Small intestine (tissue), 7 donors: Measurements from ENCODE around the gene SLC45A2. TPM values are rescaled to one million over a fixed set of nuclear protein-coding genes. Genes with fewer than 3 reads are reported as not detected.
A peak's percentile ranks its signal among the peaks of the same experiment; 100 is the strongest.

ENCODE experiments used
- DNase-seq, 2 donors: peaks; one replicate each; pipeline versions ENCODE4 v3.0.0 to v3.0.0-alpha.2; 2013
- FAIRE-seq: peaks from 2 replicates; lab custom pipeline; 2012; peaks lifted over from hg19 to GRCh38; lab: Jason Lieb, UNC
- H3K27ac ChIP-seq, 3 donors: one replicate each; pipeline ENCODE4 v1.5.1; 2013; ENCODE audit warnings: low read length in 2 of 3, mild to moderate bottlenecking in 2 of 3, control low read depth in 1 of 3, inconsistent platforms in 1 of 3, low read depth in 1 of 3, moderate library complexity in 1 of 3
- H3K27me3 ChIP-seq, 3 donors: one replicate each; pipeline ENCODE4 v1.6.1; 2013; ENCODE audit warnings: low read length in 3 of 3, inconsistent platforms in 1 of 3; ENCODE audit not compliant: control insufficient read depth in 3 of 3, insufficient read depth in 3 of 3
- H3K36me3 ChIP-seq, 3 donors: one replicate each; pipeline ENCODE4 v1.6.1; 2013; ENCODE audit warnings: low read length in 3 of 3, inconsistent platforms in 1 of 3, low read depth in 1 of 3, mild to moderate bottlenecking in 1 of 3, moderate library complexity in 1 of 3; ENCODE audit not compliant: control insufficient read depth in 3 of 3, insufficient read depth in 2 of 3
- H3K4me1 ChIP-seq, 3 donors: one replicate each; pipeline ENCODE4 v1.6.1; 2013; ENCODE audit warnings: low read length in 2 of 3, inconsistent platforms in 1 of 3, low read depth in 1 of 3, mild to moderate bottlenecking in 1 of 3, moderate library complexity in 1 of 3; ENCODE audit not compliant: control insufficient read depth in 3 of 3, insufficient read depth in 2 of 3
- H3K4me3 ChIP-seq, 3 donors: one replicate each; pipeline ENCODE4 v1.5.1; 2013; ENCODE audit warnings: low read length in 3 of 3, control low read depth in 1 of 3, inconsistent platforms in 1 of 3, low read depth in 1 of 3, mild to moderate bottlenecking in 1 of 3, moderate library complexity in 1 of 3
- H3K9me3 ChIP-seq, 2 donors: one replicate each; pipeline ENCODE4 v1.6.1; 2013; ENCODE audit warnings: low read depth in 1 of 2, low read length in 1 of 2; ENCODE audit not compliant: control insufficient read depth in 2 of 2, insufficient read depth in 1 of 2
- WGBS, 3 donors: extraction: QIAGEN DNeasy Blood & Tissue Kit; methylation state at CpG; one replicate each; pipeline ENCODE4 v1.1.7; 2013; 5-methylcytosine and 5-hydroxymethylcytosine counted together
- polyA plus RNA-seq, 4 donors: library from polyadenylated mRNA; stranded (reverse) in 3 of 4; unstranded in 1 of 4; fragments of 200-250 nt in 3 of 4; fragments of 120-200 nt in 1 of 4; gene quantifications; one replicate each; pipeline versions ENCODE4 v1.2.1 to v1.2.3, GENCODE V29; 2013
- donor health status: healthy with polysubstance abuse.
- donor health status: control.
- donor health status: control.
- donor health status: Bipolar disorder and iron deficiency.
- donor health status: healthy.

SLC45A2 gene
- polyA plus RNA-seq, 4 donors: 0.27 TPM; not detected in 3

- FAIRE-seq (no peak), DNase-seq (no peak)
- no peaks in the 10 kb centered on the region for H3K9me3 ChIP-seq
- 11 to 26% (median 20%) methylated on average over 2 of the region's 2 CpGs for WGBS, 3 donors
- no peaks in the 10 kb centered on the region for H3K27me3 ChIP-seq
- peaks cover 0 to 23% (median 4%) of the 10 kb centered on the region in 3 donors for H3K4me1 ChIP-seq
- peaks cover 0 to 9% (median 0%) of the 10 kb centered on the region in 3 donors for H3K36me3 ChIP-seq
- H3K4me3 ChIP-seq: no peak overlapping the region
- H3K27ac ChIP-seq: peak overlapping the region in 2 of 3 donors; percentile 0 to 2
Measured at GRCh38 chr5:34022121-34022705, 37.7 kb upstream of the SLC45A2 start.

- FAIRE-seq (no peak), DNase-seq (peak in 1 of 2 donors; percentile 39)
- H3K27me3 ChIP-seq: no peaks in the 10 kb centered on the region
- H3K9me3 ChIP-seq: no peaks in the 10 kb centered on the region
- H3K4me3 ChIP-seq: no peak overlapping the region
- peaks cover 0 to 7% (median 0%) of the 10 kb centered on the region in 3 donors for H3K36me3 ChIP-seq
- peaks cover 0 to 24% (median 4%) of the 10 kb centered on the region in 3 donors for H3K4me1 ChIP-seq
- peak overlapping the region in 1 of 3 donors; percentile 77 for H3K27ac ChIP-seq
- WGBS, 3 donors: 46 to 68% (median 66%) methylated on average over 2 of the region's 2 CpGs
Measured at GRCh38 chr5:34021334-34021733, 36.8 kb upstream of the SLC45A2 start.

- Histone ChIP-seq H3K4me3 (no peak overlapping the region), H3K27me3 (no peaks in the 10 kb centered on the region), H3K27ac (peak overlapping the region in 1 of 3 donors; percentile 77), H3K36me3 (peaks cover 0 to 3% (median 0%) of the 10 kb centered on the region in 3 donors), H3K4me1 (peaks cover 0 to 30% (median 9%) of the 10 kb centered on the region in 3 donors), H3K9me3 (no peaks in the 10 kb centered on the region)
- FAIRE-seq (no peak), DNase-seq (peak; percentile 36 to 65)
- WGBS, 3 donors: 41 to 66% (median 50%) methylated on average over 1 of the region's 1 CpG
Measured at GRCh38 chr5:34020726-34021125, 36.2 kb upstream of the SLC45A2 start.

GRCh38 chr5:34017254-34017653, 32.8 kb upstream of the SLC45A2 start:
- Histone ChIP-seq H3K4me3 (no peak overlapping the region), H3K27ac (no peak overlapping the region), H3K27me3 (no peaks in the 10 kb centered on the region), H3K36me3 (peaks cover 0 to 3% (median 0%) of the 10 kb centered on the region in 3 donors), H3K4me1 (peaks cover 0 to 39% (median 15%) of the 10 kb centered on the region in 3 donors), H3K9me3 (peaks cover 0 to 7% of the 10 kb centered on the region in 2 donors)
- FAIRE-seq (no peak), DNase-seq (no peak)
- WGBS, 3 donors: 77 to 89% (median 85%) methylated on average over 2 of the region's 2 CpGs

- WGBS, 3 donors: 89 to 96% (median 96%) methylated on average over 2 of the region's 2 CpGs
- FAIRE-seq (no peak), DNase-seq (no peak)
- Histone ChIP-seq H3K9me3 (peaks cover 0 to 7% of the 10 kb centered on the region in 2 donors), H3K4me3 (no peak overlapping the region), H3K36me3 (peaks cover 0 to 3% (median 0%) of the 10 kb centered on the region in 3 donors), H3K4me1 (peaks cover 0 to 39% (median 15%) of the 10 kb centered on the region in 3 donors), H3K27ac (no peak overlapping the region), H3K27me3 (no peaks in the 10 kb centered on the region)
Measured at GRCh38 chr5:34016750-34017149, 32.3 kb upstream of the SLC45A2 start.

- no peak for DNase-seq
- Histone ChIP-seq H3K36me3 (peaks cover 0 to 3% (median 0%) of the 10 kb centered on the region in 3 donors), H3K27ac (peak overlapping the region in 1 of 3 donors; percentile 81), H3K4me1 (peaks cover 0 to 34% (median 15%) of the 10 kb centered on the region in 3 donors), H3K4me3 (no peak overlapping the region), H3K9me3 (peaks cover 0 to 7% of the 10 kb centered on the region in 2 donors), H3K27me3 (no peaks in the 10 kb centered on the region)
- no peak for FAIRE-seq
- 65 to 83% (median 71%) methylated on average over 5 of the region's 5 CpGs for WGBS, 3 donors
Measured at GRCh38 chr5:34016222-34016621, 31.7 kb upstream of the SLC45A2 start.

- no peak overlapping the region for H3K4me3 ChIP-seq
- peak; percentile 68 to 77 for DNase-seq
- 19 to 56% (median 32%) methylated on average over 4 of the region's 4 CpGs for WGBS, 3 donors
- peaks cover 0 to 7% of the 10 kb centered on the region in 2 donors for H3K9me3 ChIP-seq
- H3K27me3 ChIP-seq: no peaks in the 10 kb centered on the region
- FAIRE-seq: no peak
- peak overlapping the region in 1 of 3 donors; percentile 81 for H3K27ac ChIP-seq
- peaks cover 0 to 25% (median 13%) of the 10 kb centered on the region in 3 donors for H3K4me1 ChIP-seq
- peaks cover 0 to 3% (median 0%) of the 10 kb centered on the region in 3 donors for H3K36me3 ChIP-seq
Measured at GRCh38 chr5:34015120-34015822, 30.8 kb upstream of the SLC45A2 start.

GRCh38 chr5:34014626-34015025, 30.1 kb upstream of the SLC45A2 start:
- Histone ChIP-seq H3K9me3 (peaks cover 0 to 7% of the 10 kb centered on the region in 2 donors), H3K27ac (peak overlapping the region in 1 of 3 donors; percentile 81), H3K4me1 (peaks cover 0 to 20% (median 11%) of the 10 kb centered on the region in 3 donors), H3K27me3 (no peaks in the 10 kb centered on the region), H3K36me3 (peaks cover 0 to 3% (median 0%) of the 10 kb centered on the region in 3 donors), H3K4me3 (no peak overlapping the region)
- DNase-seq: peak; percentile 41 to 43
- FAIRE-seq: no peak
- WGBS, 3 donors: 25 to 71% (median 48%) methylated on average over 2 of the region's 2 CpGs
